HG03521 (cell line): ENCODE data around the gene B3GAT1.

ENCODE experiments used
- ATAC-seq: cut with Tn5 transposase; IDR thresholded peaks from one replicate; pipeline ENCODE4 v1.9.1; 2021; ENCODE audit warnings: mild to moderate bottlenecking, moderate library complexity; ENCODE audit not compliant: unreplicated experiment

B3GAT1 gene

GRCh38 chr11:134374171-134374570 is 37.9 kb downstream of the B3GAT1 start:
- no peak for ATAC-seq

- ATAC-seq = no peak
These were observed 38.4 kb downstream of the B3GAT1 start for GRCh38 chr11:134373591-134374052.

GRCh38 chr11:134372961-134373360 is 39.1 kb downstream of the B3GAT1 start:
- no peak for ATAC-seq

GRCh38 chr11:134372536-134372935 is 39.5 kb downstream of the B3GAT1 start:
- ATAC-seq = no peak

GRCh38 chr11:134371436-134372185 is 40.4 kb downstream of the B3GAT1 start:
- no peak for ATAC-seq

- ATAC-seq = no peak
These were observed 41.3 kb downstream of the B3GAT1 start for GRCh38 chr11:134370526-134371435.

GRCh38 chr11:134369656-134370525 is 42.2 kb downstream of the B3GAT1 start:
- no peak for ATAC-seq

- ATAC-seq = no peak
These were observed 44.3 kb downstream of the B3GAT1 start for GRCh38 chr11:134367781-134368180.

GRCh38 chr11:134366254-134366653 is 45.8 kb downstream of the B3GAT1 start:
- ATAC-seq = no peak

- ATAC-seq = no peak
These were observed 46.8 kb downstream of the B3GAT1 start for GRCh38 chr11:134365011-134365925.

- no peak for ATAC-seq
These were observed 47.8 kb downstream of the B3GAT1 start for GRCh38 chr11:134364261-134364660.

- ATAC-seq = no peak
These were observed 48.5 kb downstream of the B3GAT1 start for GRCh38 chr11:134363592-134363991.

- ATAC-seq = no peak
These were observed 48.9 kb downstream of the B3GAT1 start for GRCh38 chr11:134363161-134363560.

GRCh38 chr11:134362192-134362901 is 49.7 kb downstream of the B3GAT1 start:
- no peak for ATAC-seq

GRCh38 chr11:134361661-134362060 is 50.4 kb downstream of the B3GAT1 start:
- no peak for ATAC-seq

- peak; percentile 95 for ATAC-seq
These were observed 51.8 kb downstream of the B3GAT1 start for GRCh38 chr11:134360050-134360835.

- no peak for ATAC-seq
These were observed 52.4 kb downstream of the B3GAT1 start for GRCh38 chr11:134359646-134360045.

- ATAC-seq = no peak
These were observed 53.1 kb downstream of the B3GAT1 start for GRCh38 chr11:134358856-134359490.
